CD14-positive monocyte (primary cell): ENCODE data around the gene TMEM151A. TPM values are rescaled to one million over a fixed set of nuclear protein-coding genes. Genes with fewer than 3 reads are reported as not detected.

Source experiments
- DNase-seq, 3 donors: peaks; one replicate each; pipeline ENCODE4 v3.0.0-alpha.2; 2011 to 2022
- H2AFZ ChIP-seq: 2 replicates; pipeline ENCODE4 v1.6.0; 2012; ENCODE audit warnings: mild to moderate bottlenecking, low read depth, low read length, inconsistent platforms; ENCODE audit not compliant: insufficient read depth, poor library complexity, severe bottlenecking
- H3K27ac ChIP-seq, 2 donors: 1 replicate in 1 of 2; 2 replicates in 1 of 2; pipeline ENCODE4 v1.5.1; 2012 to 2013; ENCODE audit warnings: low read length in 2 of 2, control low read depth in 1 of 2, inconsistent platforms in 1 of 2, low read depth in 1 of 2, mild to moderate bottlenecking in 1 of 2
- H3K27me3 ChIP-seq, 2 donors: one replicate each; pipeline versions ENCODE4 v1.6.0 to v1.6.1; 2011 to 2013; ENCODE audit warnings: low read length in 2 of 2; ENCODE audit not compliant: control insufficient read depth in 2 of 2, insufficient read depth in 2 of 2
- H3K36me3 ChIP-seq, 2 donors: replicated peaks in 1 of 2; 1 replicate in 1 of 2; 2 replicates in 1 of 2; pipeline versions ENCODE4 v1.5.1 to v1.6.1; 2012 to 2013; ENCODE audit warnings: low read length in 2 of 2, control low read depth in 1 of 2, inconsistent platforms in 1 of 2, mild to moderate bottlenecking in 1 of 2; ENCODE audit not compliant: insufficient read depth in 2 of 2, control insufficient read depth in 1 of 2
- H3K4me1 ChIP-seq, 2 donors: 1 replicate in 1 of 2; 2 replicates in 1 of 2; pipeline versions ENCODE4 v1.5.1 to v1.6.1; 2012 to 2013; ENCODE audit warnings: low read length in 2 of 2, control low read depth in 1 of 2, inconsistent platforms in 1 of 2, mild to moderate bottlenecking in 1 of 2, moderate library complexity in 1 of 2; ENCODE audit not compliant: insufficient read depth in 2 of 2, control insufficient read depth in 1 of 2
- H3K4me2 ChIP-seq: replicated peaks from 2 replicates; pipeline ENCODE3; 2012; ENCODE audit warnings: low read length, moderate library complexity, mild to moderate bottlenecking; ENCODE audit not compliant: poor library complexity, severe bottlenecking; ENCODE audit errors: extremely low read depth
- H3K4me3 ChIP-seq, 3 experiments: fragments of 200-600 bp in 1 of 3; sonication (generic) in 1 of 3; replicated peaks in 1 of 3; 1 replicate in 2 of 3; 2 replicates in 1 of 3; pipeline ENCODE4 v1.5.1; 2011 to 2013; ENCODE audit warnings: low read length in 3 of 3, mild to moderate bottlenecking in 3 of 3, control low read depth in 2 of 3, low read depth in 2 of 3, inconsistent platforms in 1 of 3, moderate library complexity in 1 of 3
- H3K79me2 ChIP-seq: 2 replicates; pipeline ENCODE4 v1.6.0; 2012; ENCODE audit warnings: mild to moderate bottlenecking, control low read depth, inconsistent platforms, low read length, moderate library complexity; ENCODE audit not compliant: insufficient read depth
- H3K9ac ChIP-seq: 2 replicates; pipeline ENCODE4 v1.6.0; 2017; ENCODE audit warnings: low read length, mild to moderate bottlenecking; ENCODE audit not compliant: insufficient read depth, poor library complexity, severe bottlenecking
- H3K9me3 ChIP-seq, 2 donors: replicated peaks in 1 of 2; 1 replicate in 1 of 2; 2 replicates in 1 of 2; pipeline versions ENCODE4 v1.5.1 to v1.6.1; 2012 to 2013; ENCODE audit warnings: low read length in 2 of 2, control low read depth in 1 of 2; ENCODE audit not compliant: control insufficient read depth in 1 of 2, insufficient read depth in 1 of 2
- H4K20me1 ChIP-seq: 2 replicates; pipeline ENCODE4 v1.6.0; 2012; ENCODE audit warnings: mild to moderate bottlenecking, low read length, control low read depth, moderate library complexity; ENCODE audit not compliant: insufficient read depth
- H3K27ac Mint-ChIP-seq, 7 donors: one replicate each; pipeline ENCODE4 v1.8.0; 2020; ENCODE audit warnings: mild to moderate bottlenecking in 7 of 7, mixed read lengths in 7 of 7, moderate library complexity in 6 of 7, inconsistent platforms in 2 of 7
- H3K27me3 Mint-ChIP-seq, 3 donors: one replicate each; pipeline ENCODE4 v1.8.0; 2021 to 2022; ENCODE audit warnings: low read depth in 3 of 3, mild to moderate bottlenecking in 3 of 3, mixed read lengths in 3 of 3, moderate library complexity in 3 of 3, inconsistent platforms in 1 of 3
- H3K36me3 Mint-ChIP-seq, 2 donors: one replicate each; pipeline ENCODE4 v1.8.0; 2020; ENCODE audit warnings: mixed read lengths in 2 of 2, inconsistent platforms in 1 of 2, mild to moderate bottlenecking in 1 of 2
- H3K4me1 Mint-ChIP-seq: one replicate; pipeline ENCODE4 v1.8.0; 2020; ENCODE audit warnings: mild to moderate bottlenecking, mixed read lengths
- H3K4me3 Mint-ChIP-seq, 2 donors: one replicate each; pipeline ENCODE4 v1.8.0; 2020; ENCODE audit warnings: mild to moderate bottlenecking in 2 of 2, mixed read lengths in 2 of 2, moderate library complexity in 1 of 2
- H3K9me3 Mint-ChIP-seq, 7 donors: one replicate each; pipeline ENCODE4 v1.8.0; 2020 to 2022; ENCODE audit warnings: mixed read lengths in 7 of 7, mild to moderate bottlenecking in 6 of 7, moderate library complexity in 6 of 7, inconsistent platforms in 2 of 7
- CTCF ChIP-seq: fragments of 200-600 bp; IDR thresholded peaks from one replicate; pipeline ENCODE4 v1.8.0; 2022; ENCODE audit warnings: antibody characterized with exemption, mild to moderate bottlenecking
- WGBS: methylation state at CpG from one replicate; pipeline ENCODE4 v1.1.5; 2013; ENCODE audit warnings: missing lambda C conversion rate; ENCODE audit not compliant: insufficient coverage; 5-methylcytosine and 5-hydroxymethylcytosine counted together
- intact Hi-C, 2 donors: fragments of 100-400 bp; cut with micrococcal nuclease; formaldehyde crosslinking; loops; one replicate each; pipeline versions ENCODE4 v1.15.0 to v1.15.1; 2023
- polyA plus RNA-seq, 3 donors: library from polyadenylated mRNA; depleted of rRNA in 1 of 3; unstranded in 2 of 3; stranded (reverse) in 1 of 3; fragments of 300-500 nt in 2 of 3; fragments of >200 nt in 1 of 3; fragmentation: Illumina TruSeq in 2 of 3; gene quantifications; 1 replicate in 2 of 3; 2 replicates in 1 of 3; pipeline ENCODE4 v1.2.3, GENCODE V29; 2012 to 2021

TMEM151A gene
- polyA plus RNA-seq, 3 donors = not detected

GRCh38 chr11:66265531-66266377 lies 25.9 kb upstream of the TMEM151A start:
- no peak overlapping the region for H3K9ac ChIP-seq
- Mint-ChIP-seq H3K4me1 (peaks cover 30% of the 10 kb centered on the region), H3K27me3 (peaks cover 0 to 6% (median 4%) of the 10 kb centered on the region in 3 donors), H3K4me3 (no peak overlapping the region), H3K27ac (no peak overlapping the region), H3K36me3 (peaks cover 6 to 7% of the 10 kb centered on the region in 2 donors), H3K9me3 (no peaks in the 10 kb centered on the region)
- DNase-seq = no peak
- intact Hi-C loops = no loop called here
- no peak overlapping the region for H3K27ac ChIP-seq
- peaks cover 0 to 6% of the 10 kb centered on the region in 2 donors for H3K36me3 ChIP-seq
- H2AFZ ChIP-seq = no peak overlapping the region
- H3K79me2 ChIP-seq = peaks cover 22% of the 10 kb centered on the region
- peaks cover 21% of the 10 kb centered on the region for H4K20me1 ChIP-seq
- no peak for TF ChIP-seq CTCF
- H3K4me2 ChIP-seq = no peak overlapping the region
- H3K9me3 ChIP-seq = no peaks in the 10 kb centered on the region
- H3K4me3 ChIP-seq = no peak overlapping the region
- H3K4me1 ChIP-seq = peaks cover 26 to 34% of the 10 kb centered on the region in 2 donors
- over 99% methylated on average over 17 of the region's 26 CpGs for WGBS
- no peaks in the 10 kb centered on the region for H3K27me3 ChIP-seq

GRCh38 chr11:66266378-66267038 lies 25.2 kb upstream of the TMEM151A start:
- Mint-ChIP-seq H3K27ac (no peak overlapping the region), H3K36me3 (peaks cover 7 to 10% of the 10 kb centered on the region in 2 donors), H3K27me3 (peaks cover 0 to 4% (median 3%) of the 10 kb centered on the region in 3 donors), H3K4me1 (peaks cover 31% of the 10 kb centered on the region), H3K4me3 (peak overlapping the region; percentile 93 to 98), H3K9me3 (no peaks in the 10 kb centered on the region)
- H4K20me1 ChIP-seq = peaks cover 29% of the 10 kb centered on the region
- no peak overlapping the region for H3K9ac ChIP-seq
- 92% methylated on average over 17 of the region's 20 CpGs for WGBS
- H3K27me3 ChIP-seq = no peaks in the 10 kb centered on the region
- H3K9me3 ChIP-seq = no peaks in the 10 kb centered on the region
- H3K4me3 ChIP-seq = peak overlapping the region in 1 of 3 experiments; percentile 99
- H3K36me3 ChIP-seq = peaks cover 0 to 10% of the 10 kb centered on the region in 2 donors
- peaks cover 29% of the 10 kb centered on the region for H3K79me2 ChIP-seq
- no peak for DNase-seq
- no peak for TF ChIP-seq CTCF
- H3K27ac ChIP-seq = no peak overlapping the region
- peak overlapping the region; percentile 97 for H3K4me2 ChIP-seq
- H3K4me1 ChIP-seq = peaks cover 26 to 35% of the 10 kb centered on the region in 2 donors
- intact Hi-C loops = no loop called here
- peak overlapping the region; percentile 83 for H2AFZ ChIP-seq
